ENCODE results near the gene TBL1X. TPM values are rescaled to one million over a fixed set of nuclear protein-coding genes. Genes with fewer than 3 reads are reported as not detected.
"Not testable (repeated sequence)": the region's sequence is repeated elsewhere in the genome, so short reads cannot be mapped to it uniquely, and the experiment has no call there.

The TBL1X gene
- total and polyA plus RNA-seq, 12 donors, result 1.8 to 14.1 (median 9.8) TPM

- peak; percentile 10 to 50 for DNase-seq
- intact Hi-C loops (cut with DNase I), result loop anchor here in 2 of 10 donors (10.0 kb wide), 2 partner anchors 68 to 122 kb away; partner anchors contain the start of gene TBL1X (in 1 of the 2)
- Histone ChIP-seq H3K36me3 (no peaks in the 10 kb centered on the region), H3K4me3 (no peak overlapping the region), H3K27ac (no peak overlapping the region), H3K27me3 (peaks cover 0 to 33% (median 0%) of the 10 kb centered on the region in 7 donors), H3K9me3 (no peaks in the 10 kb centered on the region), H3K4me1 (peaks cover 0 to 34% (median 19%) of the 10 kb centered on the region in 9 donors)
- WGBS, 2 donors, result 15 to 47% methylated on average over 12 of the region's 12 CpGs
- peak in 6 of 8 donors; percentile 43 to 54 (median 50) for ATAC-seq
- TF ChIP-seq CTCF (IDR thresholded peaks at IDR 0.05), result no peak
Measured at GRCh38 chrX:9532349-9532748, 67.5 kb downstream of the TBL1X start.

GRCh38 chrX:9533611-9534010 lies 68.8 kb downstream of the TBL1X start:
- H3K4me1 ChIP-seq, result peaks cover 0 to 34% (median 19%) of the 10 kb centered on the region in 9 donors
- 93 to 98% methylated on average over 8 of the region's 8 CpGs for WGBS, 2 donors
- peaks cover 0 to 33% (median 0%) of the 10 kb centered on the region in 7 donors for H3K27me3 ChIP-seq
- no peaks in the 10 kb centered on the region for H3K36me3 ChIP-seq
- H3K27ac ChIP-seq, result no peak overlapping the region
- DNase-seq (no peak), ATAC-seq (no peak)
- no peak for TF ChIP-seq CTCF (IDR thresholded peaks at IDR 0.05)
- no peak overlapping the region for H3K4me3 ChIP-seq
- intact Hi-C loops (cut with DNase I), result loop anchor here in 2 of 10 donors (10.0 kb wide), 2 partner anchors 69 to 121 kb away; partner anchors contain the start of gene TBL1X (in 1 of the 2)
- H3K9me3 ChIP-seq, result no peaks in the 10 kb centered on the region

- Histone ChIP-seq H3K9me3 (no peaks in the 10 kb centered on the region), H3K27me3 (peaks cover 0 to 32% (median 0%) of the 10 kb centered on the region in 7 donors), H3K4me1 (peaks cover 0 to 34% (median 19%) of the 10 kb centered on the region in 9 donors), H3K4me3 (no peak overlapping the region), H3K27ac (no peak overlapping the region), H3K36me3 (no peaks in the 10 kb centered on the region)
- no peak for DNase-seq
- WGBS, 2 donors, result 25 to 37% methylated on average over 3 of the region's 3 CpGs
- no peak for TF ChIP-seq CTCF (IDR thresholded peaks at IDR 0.05)
- ATAC-seq, result peak in 1 of 8 donors; percentile 21
- intact Hi-C loops (cut with DNase I), result loop anchor here in 2 of 10 donors (10.0 kb wide), 2 partner anchors 70 to 120 kb away; partner anchors contain the start of gene TBL1X (in 1 of the 2)
Measured at GRCh38 chrX:9534686-9535085, 69.8 kb downstream of the TBL1X start.

GRCh38 chrX:9535101-9535500 lies 70.2 kb downstream of the TBL1X start:
- no peak for TF ChIP-seq CTCF (IDR thresholded peaks at IDR 0.05)
- H3K27ac ChIP-seq, result no peak overlapping the region
- peaks cover 0 to 32% (median 18%) of the 10 kb centered on the region in 9 donors for H3K4me1 ChIP-seq
- ATAC-seq, result no peak
- WGBS, 2 donors, result 29 to 36% methylated on average over 4 of the region's 4 CpGs
- no peaks in the 10 kb centered on the region for H3K36me3 ChIP-seq
- DNase-seq, result no peak
- H3K27me3 ChIP-seq, result peaks cover 0 to 29% (median 0%) of the 10 kb centered on the region in 7 donors
- no peaks in the 10 kb centered on the region for H3K9me3 ChIP-seq
- intact Hi-C loops (cut with DNase I), result loop anchor here in 2 of 10 donors (10.0 kb wide), 2 partner anchors 70 to 120 kb away; partner anchors contain the start of gene TBL1X (in 1 of the 2)
- H3K4me3 ChIP-seq, result no peak overlapping the region

- intact Hi-C loops (cut with DNase I), result loop anchor here in 2 of 10 donors (10.0 kb wide), 2 partner anchors 71 to 119 kb away; partner anchors contain the start of gene TBL1X (in 1 of the 2)
- Histone ChIP-seq H3K4me1 (peaks cover 0 to 23% (median 15%) of the 10 kb centered on the region in 9 donors), H3K27me3 (peaks cover 0 to 29% (median 0%) of the 10 kb centered on the region in 7 donors)
- H3K27ac ChIP-seq, H3K9me3 ChIP-seq, H3K36me3 ChIP-seq, DNase-seq, H3K4me3 ChIP-seq, ATAC-seq: not testable (repeated sequence)
- 88 to 89% methylated on average over 10 of the region's 10 CpGs for WGBS, 2 donors
Measured at GRCh38 chrX:9536156-9536555, 71.3 kb downstream of the TBL1X start.
